HFF-Myc (cell line): ENCODE results near the gene LTO1.

ENCODE experiments used
- DNase-seq: peaks from one replicate; pipeline ENCODE4 v3.0.0-alpha.2; 2011; ENCODE audit warnings: low read depth; ENCODE audit errors: extremely low read depth
- H3K4me3 ChIP-seq: replicated peaks from 2 replicates; pipeline ENCODE4 v1.5.1; 2011; ENCODE audit warnings: low read depth, mild to moderate bottlenecking, control low read depth, low read length
- CTCF ChIP-seq: IDR thresholded peaks from 2 replicates; pipeline ENCODE4 v1.5.1; 2012; ENCODE audit warnings: mild to moderate bottlenecking, low read depth, low read length, control low read depth; ENCODE audit errors: missing control alignments

LTO1 gene

DNA sequence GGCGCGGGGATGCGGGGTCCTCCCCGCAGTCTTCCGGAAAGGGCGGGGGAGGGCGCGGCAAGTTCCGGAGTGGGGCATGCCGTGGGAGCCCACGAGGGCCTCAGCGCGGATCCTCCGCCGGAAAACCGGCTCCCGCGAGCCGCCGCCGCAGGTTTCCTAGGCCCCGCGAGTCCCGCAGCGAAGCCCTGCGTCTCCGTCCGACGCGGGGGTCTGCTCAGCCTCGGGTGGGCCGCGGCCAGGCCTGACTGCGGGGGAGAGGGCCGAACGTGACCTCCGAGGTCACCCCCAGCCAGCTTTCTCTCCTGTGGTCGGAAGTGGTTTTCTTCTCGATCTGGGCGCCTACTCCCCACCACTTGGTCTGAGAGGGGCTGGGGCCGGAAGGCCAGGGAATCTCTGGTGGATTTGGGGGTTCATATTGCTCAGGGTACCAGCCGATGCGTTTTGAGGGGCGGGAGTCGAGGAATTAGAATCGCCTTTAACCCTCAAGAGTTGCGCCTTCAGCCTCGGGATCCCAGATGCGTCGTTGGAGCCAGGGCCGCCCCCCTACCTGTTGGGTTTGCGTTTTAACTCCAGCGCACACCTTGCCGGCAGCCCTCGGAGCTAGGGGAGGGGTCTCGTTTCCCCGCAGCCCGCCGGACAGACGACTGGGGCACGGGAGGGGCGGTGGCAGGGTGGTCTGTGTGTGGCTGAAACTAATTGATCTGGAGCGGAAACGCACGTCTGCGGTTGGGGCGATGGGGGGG is 37.8 kb downstream of the LTO1 start:
- H3K4me3 ChIP-seq, result peak overlapping the region; percentile 99
- TF ChIP-seq CTCF, result no peak
- no peak for DNase-seq

- peak; percentile 85 for DNase-seq
- H3K4me3 ChIP-seq, result peak overlapping the region; percentile 21
- no peak for TF ChIP-seq CTCF
Observed at GRCh38 chr11:69636512-69637197, 38.5 kb downstream of the LTO1 start.

- DNase-seq, result no peak
- H3K4me3 ChIP-seq, result peak overlapping the region; percentile 21
- TF ChIP-seq CTCF, result no peak
Observed at GRCh38 chr11:69635804-69636511, 39.2 kb downstream of the LTO1 start.

GRCh38 chr11:69635195-69635594 is 40.0 kb downstream of the LTO1 start:
- no peak overlapping the region for H3K4me3 ChIP-seq
- TF ChIP-seq CTCF, result no peak
- no peak for DNase-seq

DNA sequence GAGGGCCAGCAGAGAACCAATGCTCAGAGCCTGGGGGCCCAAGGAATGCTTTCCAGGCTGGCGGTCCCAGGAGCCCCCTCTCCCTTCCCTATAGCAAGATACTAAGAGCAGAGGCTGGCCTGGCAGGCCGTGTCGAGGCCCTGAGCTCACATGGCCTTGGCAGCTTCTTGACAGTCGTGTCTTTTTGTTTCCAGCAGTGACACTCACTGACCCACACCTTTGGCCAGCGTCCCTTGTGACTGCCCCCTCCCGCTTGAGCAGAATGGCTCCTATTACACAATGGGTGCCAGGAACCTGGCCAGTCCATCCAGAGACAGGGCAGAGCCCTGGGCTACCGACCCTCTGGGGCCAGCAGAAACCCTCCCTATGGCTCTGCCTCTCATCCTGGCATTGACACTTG is 40.6 kb downstream of the LTO1 start:
- DNase-seq, result no peak
- H3K4me3 ChIP-seq, result no peak overlapping the region
- no peak for TF ChIP-seq CTCF

DNA sequence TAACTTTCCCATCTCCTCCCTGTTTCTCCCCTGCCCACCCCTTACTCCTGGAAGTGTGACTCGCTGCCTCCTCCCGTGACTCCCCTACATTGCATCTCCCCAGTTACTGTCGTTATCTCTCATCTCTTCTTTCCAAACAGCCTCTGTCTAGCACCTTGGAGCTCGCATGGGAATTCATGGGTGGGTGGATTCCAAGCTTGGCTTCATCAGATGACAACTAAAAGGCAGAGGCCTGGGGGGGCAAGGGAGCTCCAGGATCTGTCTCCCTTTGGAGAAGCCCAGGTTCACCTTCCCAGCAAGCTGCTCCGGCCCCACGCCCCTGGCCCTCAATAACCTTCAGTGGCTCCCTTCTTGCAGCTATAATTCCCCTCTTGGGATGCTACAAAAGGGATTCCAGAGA is 41.1 kb downstream of the LTO1 start:
- no peak for TF ChIP-seq CTCF
- DNase-seq, result no peak
- H3K4me3 ChIP-seq, result no peak overlapping the region
